Uterus (tissue), 4 donors: ENCODE data around the gene SRPRA. TPM values are rescaled to one million over a fixed set of nuclear protein-coding genes. Genes with fewer than 3 reads are reported as not detected.

Experiments
- DNase-seq, 2 donors: peaks; one replicate each; pipeline ENCODE4 v3.0.0-alpha.2; 2019 to 2020
- H3K27ac ChIP-seq, 2 donors: fragments of 200-600 bp; sonication (generic); 1 replicate in 1 of 2; 2 replicates in 1 of 2; pipeline ENCODE4 v1.5.1; 2016 to 2018
- H3K27me3 ChIP-seq, 2 donors: fragments of 200-600 bp; sonication (generic); one replicate each; pipeline ENCODE4 v1.5.1; 2018 to 2019; ENCODE audit warnings: control low read depth in 1 of 2
- H3K36me3 ChIP-seq, 2 donors: fragments of 200-600 bp; sonication (generic); one replicate each; pipeline ENCODE4 v1.5.1; 2019; ENCODE audit warnings: control low read depth in 1 of 2
- H3K4me1 ChIP-seq, 2 donors: fragments of 200-600 bp; sonication (generic); one replicate each; pipeline ENCODE4 v1.5.1; 2018 to 2019; ENCODE audit warnings: control low read depth in 1 of 2
- H3K4me3 ChIP-seq, 2 donors: fragments of 200-600 bp; sonication (generic); 1 replicate in 1 of 2; 2 replicates in 1 of 2; pipeline ENCODE4 v1.5.1; 2018 to 2019; ENCODE audit warnings: mild to moderate bottlenecking in 1 of 2
- H3K9me3 ChIP-seq, 2 donors: fragments of 200-600 bp; sonication (generic); one replicate each; pipeline ENCODE4 v1.5.1; 2019; ENCODE audit warnings: control low read depth in 1 of 2
- POLR2A ChIP-seq, 2 donors: fragments of 450-650 bp; IDR thresholded peaks; one replicate each; pipeline ENCODE4 v1.6.1; 2016; ENCODE audit warnings: antibody characterized with exemption in 2 of 2, mild to moderate bottlenecking in 1 of 2, moderate library complexity in 1 of 2
- intact Hi-C: fragments of 100-400 bp; cut with DNase I; formaldehyde crosslinking; loops from one replicate; pipeline ENCODE4 v1.15.1; 2023; ENCODE audit warnings: low total_unique reads
- total RNA-seq, 4 donors: library from RNA; depleted of rRNA in 3 of 4; stranded (reverse); fragments of >200 nt in 3 of 4; gene quantifications; one replicate each; pipeline versions ENCODE4 v1.1.0 to v1.2.4, GENCODE V29; 2014 to 2023
- TF ChIP-seq, protein P1 (sequence below), 4 experiments: fragments of 200-600 bp in 2 of 4; fragments of 450-650 bp in 2 of 4; sonication (generic) in 2 of 4; IDR thresholded peaks; one replicate each; pipeline ENCODE4 v1.5.1; 2016 to 2019; ENCODE audit warnings: antibody characterized with exemption in 4 of 4, mild to moderate bottlenecking in 2 of 4, moderate library complexity in 1 of 4
- donor health status: DM: yes; HTN: yes; CAD: no.

SRPRA gene
- total RNA-seq, 4 donors from 2014 or later: 34.6 to 129 (median 67.2) TPM

DNA sequence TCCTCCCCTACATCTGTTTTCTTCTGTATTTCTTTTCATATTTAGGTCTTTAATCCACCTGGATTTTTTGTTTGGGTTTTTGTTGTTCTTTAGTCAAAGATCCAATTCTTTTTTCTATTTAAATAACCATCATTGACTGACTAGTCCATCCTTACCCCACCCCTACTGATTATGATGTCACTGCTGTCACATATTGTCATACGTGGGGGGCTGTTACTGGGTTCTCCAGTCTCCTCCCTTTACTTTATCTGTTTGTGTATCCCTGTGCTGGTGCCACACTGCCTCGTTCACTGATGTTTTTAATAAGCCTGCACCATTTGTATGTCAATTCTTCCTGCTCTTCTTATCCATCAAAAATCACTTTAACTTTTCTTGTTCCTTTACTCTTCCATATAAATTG, 28.3 kb upstream of the SRPRA start:
- intact Hi-C loops: no loop called here
- no peaks in the 10 kb centered on the region for H3K36me3 ChIP-seq
- DNase-seq: no peak

DNA sequence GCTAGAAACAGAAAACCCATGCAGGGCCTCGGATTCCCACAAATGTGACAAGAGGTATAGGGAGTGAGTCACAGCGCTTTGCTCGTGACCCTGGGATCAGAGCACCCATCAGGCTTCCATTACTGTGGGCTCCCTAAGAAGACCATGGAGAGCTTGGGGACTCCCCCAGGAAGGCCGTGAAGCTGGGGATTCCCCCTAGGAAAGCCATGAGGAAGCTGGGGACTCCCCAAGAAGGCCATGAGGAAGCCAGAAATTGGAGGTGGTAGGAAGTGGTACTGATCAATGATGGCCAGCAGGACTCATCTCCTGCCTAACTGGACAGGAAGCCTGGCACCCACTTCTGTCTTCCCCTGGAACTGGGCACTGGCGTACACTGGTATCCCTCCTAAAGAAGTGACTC, 25.0 kb upstream of the SRPRA start:
- intact Hi-C loops: no loop called here
- Histone ChIP-seq H3K4me3 (no peak overlapping the region), H3K27ac (no peak overlapping the region), H3K9me3 (no peaks in the 10 kb centered on the region), H3K36me3 (no peaks in the 10 kb centered on the region), H3K4me1 (no peaks in the 10 kb centered on the region), H3K27me3 (no peaks in the 10 kb centered on the region)
- TF ChIP-seq, protein P1, sequence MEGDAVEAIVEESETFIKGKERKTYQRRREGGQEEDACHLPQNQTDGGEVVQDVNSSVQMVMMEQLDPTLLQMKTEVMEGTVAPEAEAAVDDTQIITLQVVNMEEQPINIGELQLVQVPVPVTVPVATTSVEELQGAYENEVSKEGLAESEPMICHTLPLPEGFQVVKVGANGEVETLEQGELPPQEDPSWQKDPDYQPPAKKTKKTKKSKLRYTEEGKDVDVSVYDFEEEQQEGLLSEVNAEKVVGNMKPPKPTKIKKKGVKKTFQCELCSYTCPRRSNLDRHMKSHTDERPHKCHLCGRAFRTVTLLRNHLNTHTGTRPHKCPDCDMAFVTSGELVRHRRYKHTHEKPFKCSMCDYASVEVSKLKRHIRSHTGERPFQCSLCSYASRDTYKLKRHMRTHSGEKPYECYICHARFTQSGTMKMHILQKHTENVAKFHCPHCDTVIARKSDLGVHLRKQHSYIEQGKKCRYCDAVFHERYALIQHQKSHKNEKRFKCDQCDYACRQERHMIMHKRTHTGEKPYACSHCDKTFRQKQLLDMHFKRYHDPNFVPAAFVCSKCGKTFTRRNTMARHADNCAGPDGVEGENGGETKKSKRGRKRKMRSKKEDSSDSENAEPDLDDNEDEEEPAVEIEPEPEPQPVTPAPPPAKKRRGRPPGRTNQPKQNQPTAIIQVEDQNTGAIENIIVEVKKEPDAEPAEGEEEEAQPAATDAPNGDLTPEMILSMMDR (IDR thresholded peaks at IDR 0.05): no peak
- no peak for TF ChIP-seq POLR2A (IDR thresholded peaks at IDR 0.05)
- DNase-seq: no peak

More for the DNA sequence above, 28.3 kb upstream of the SRPRA start:
- H3K9me3 ChIP-seq: no peaks in the 10 kb centered on the region
- no peak overlapping the region for H3K27ac ChIP-seq
- TF ChIP-seq, protein P1 (IDR thresholded peaks at IDR 0.05): no peak
- no peak for TF ChIP-seq POLR2A (IDR thresholded peaks at IDR 0.05)
- H3K27me3 ChIP-seq: no peaks in the 10 kb centered on the region
- no peaks in the 10 kb centered on the region for H3K4me1 ChIP-seq
- no peak overlapping the region for H3K4me3 ChIP-seq

DNA sequence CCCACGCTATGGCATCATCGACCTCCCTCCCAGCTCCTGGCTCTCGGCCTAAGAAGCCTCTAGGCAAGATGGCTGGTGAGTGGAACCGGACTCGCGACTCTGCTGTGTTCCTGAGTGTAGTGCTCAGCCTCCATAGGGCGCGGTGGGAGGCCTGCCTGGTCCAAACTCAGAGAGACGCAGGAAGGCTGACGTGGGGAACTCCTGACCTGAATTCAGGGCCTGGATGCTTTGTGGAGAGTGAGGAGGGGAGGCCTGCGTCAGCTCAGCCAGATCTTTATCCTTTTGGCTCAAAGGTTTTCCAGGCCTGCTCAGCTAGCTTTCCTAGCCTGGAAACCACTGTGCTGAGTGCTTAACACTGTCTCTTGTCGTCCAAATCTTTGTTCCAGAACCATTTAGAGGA, 22.2 kb upstream of the SRPRA start:
- no peak overlapping the region for H3K4me3 ChIP-seq
- H3K9me3 ChIP-seq: no peaks in the 10 kb centered on the region
- no peaks in the 10 kb centered on the region for H3K4me1 ChIP-seq
- DNase-seq: peak in 1 of 2 donors; percentile 59
- no peaks in the 10 kb centered on the region for H3K27me3 ChIP-seq
- TF ChIP-seq POLR2A (IDR thresholded peaks at IDR 0.05): no peak
- TF ChIP-seq, protein P1 (IDR thresholded peaks at IDR 0.05): no peak
- intact Hi-C loops: no loop called here
- no peaks in the 10 kb centered on the region for H3K36me3 ChIP-seq
- H3K27ac ChIP-seq: peak overlapping the region; percentile 15 to 25

DNA sequence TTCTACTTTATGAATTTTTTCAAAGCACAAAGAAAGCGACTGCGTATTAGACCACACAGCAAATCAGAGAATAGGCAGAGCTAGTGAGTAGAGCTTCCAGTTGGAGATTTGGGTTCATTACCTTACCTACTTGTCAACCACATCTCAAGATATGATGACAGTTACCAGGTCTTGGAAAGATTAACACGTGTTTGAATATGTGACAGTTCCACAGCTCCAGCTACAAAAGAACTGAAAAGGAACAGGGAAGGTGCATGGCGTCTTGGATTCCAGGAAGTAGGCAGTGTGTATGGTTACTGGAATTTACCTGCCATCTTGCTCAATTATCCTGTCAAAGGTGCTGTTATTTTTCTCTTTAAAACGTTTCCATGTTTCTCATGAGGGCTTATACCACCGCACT, 19.5 kb upstream of the SRPRA start:
- no peaks in the 10 kb centered on the region for H3K36me3 ChIP-seq

DNA sequence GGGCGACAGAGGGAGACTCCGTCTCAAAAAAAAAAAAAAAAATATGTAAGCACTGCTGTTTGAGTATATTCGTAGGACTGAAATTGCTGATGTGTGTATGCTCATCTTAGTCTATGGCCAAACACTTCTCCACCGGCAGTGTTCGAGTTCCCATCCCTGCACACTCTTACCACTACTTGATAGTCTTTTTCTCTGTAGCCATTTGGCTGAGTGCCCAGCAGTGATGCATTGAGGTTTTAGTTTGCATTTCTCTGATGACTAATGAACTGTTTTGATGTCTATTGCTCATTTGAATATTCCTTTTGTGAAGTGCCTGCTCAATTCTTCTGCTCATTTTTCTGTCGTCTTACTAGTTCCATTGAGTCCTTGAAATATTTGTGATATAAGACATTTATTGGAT, 16.1 kb upstream of the SRPRA start:
- Histone ChIP-seq H3K4me1 (peaks cover 3 to 4% of the 10 kb centered on the region in 2 donors), H3K9me3 (no peaks in the 10 kb centered on the region), H3K27ac (no peak overlapping the region), H3K27me3 (no peaks in the 10 kb centered on the region), H3K36me3 (no peaks in the 10 kb centered on the region), H3K4me3 (no peak overlapping the region)
- intact Hi-C loops: no loop called here
- peak; percentile 55 to 75 for DNase-seq
- no peak for TF ChIP-seq POLR2A (IDR thresholded peaks at IDR 0.05)
- TF ChIP-seq, protein P1 (IDR thresholded peaks at IDR 0.05): no peak

More for the DNA sequence above, 19.5 kb upstream of the SRPRA start:
- Histone ChIP-seq H3K27me3 (no peaks in the 10 kb centered on the region), H3K9me3 (no peaks in the 10 kb centered on the region), H3K4me3 (no peak overlapping the region), H3K27ac (no peak overlapping the region), H3K4me1 (no peaks in the 10 kb centered on the region)
- no peak for DNase-seq
- TF ChIP-seq, protein P1 (IDR thresholded peaks at IDR 0.05): no peak
- no peak for TF ChIP-seq POLR2A (IDR thresholded peaks at IDR 0.05)
- intact Hi-C loops: no loop called here
